SU-DHL-6 (cell line): ENCODE measurements around the gene CFDP1.

Experiments
- H2AFZ ChIP-seq: fragments of 200-600 bp; sonication (generic); 2 replicates; pipeline ENCODE4 v1.6.1; 2014; ENCODE audit warnings: low read depth, mild to moderate bottlenecking, moderate library complexity, mixed read lengths, antibody characterized with exemption, low read length; ENCODE audit not compliant: severe bottlenecking
- H3F3A ChIP-seq: fragments of 200-600 bp; shearing (Covaris generic); 2 replicates; pipeline ENCODE4 v1.6.0; 2016; ENCODE audit warnings: antibody characterized with exemption, mild to moderate bottlenecking; ENCODE audit not compliant: insufficient read depth
- H3K27ac ChIP-seq: fragments of 200-600 bp; sonication (generic); 2 replicates; pipeline ENCODE4 v1.5.1; 2016; ENCODE audit warnings: low read depth, mild to moderate bottlenecking, low read length, moderate library complexity, mixed read lengths
- H3K27me3 ChIP-seq: fragments of 200-600 bp; sonication (generic), shearing (Covaris generic); 2 replicates; pipeline ENCODE4 v1.6.0; 2014; ENCODE audit warnings: mild to moderate bottlenecking, low read length
- H3K36me3 ChIP-seq: fragments of 200-600 bp; sonication (generic); 2 replicates; pipeline ENCODE4 v1.6.1; 2014; ENCODE audit warnings: mild to moderate bottlenecking, low read length, mixed read lengths
- H3K4me2 ChIP-seq: fragments of 300-600, 200-600 bp; shearing (Covaris generic), sonication (generic); 2 replicates; pipeline ENCODE4 v1.6.0; 2014; ENCODE audit warnings: low read length, low read depth, mild to moderate bottlenecking; ENCODE audit not compliant: poor library complexity, severe bottlenecking
- H3K4me3 ChIP-seq: fragments of 200-600 bp; sonication (generic); 2 replicates; pipeline ENCODE4 v1.5.1; 2014; ENCODE audit warnings: antibody characterized with exemption, low read length, mild to moderate bottlenecking, mixed read lengths; ENCODE audit not compliant: insufficient read depth, poor library complexity, severe bottlenecking
- H3K79me2 ChIP-seq: fragments of 200-600 bp; sonication (generic); 2 replicates; pipeline ENCODE4 v1.6.1; 2014; ENCODE audit warnings: mild to moderate bottlenecking, low read length, moderate library complexity; ENCODE audit not compliant: insufficient read depth
- H3K9ac ChIP-seq: fragments of 200-600 bp; sonication (generic); 2 replicates; pipeline ENCODE4 v1.7.0; 2014; ENCODE audit warnings: mild to moderate bottlenecking, low read length
- H3K9me2 ChIP-seq: fragments of 200-600 bp; sonication (generic); replicated peaks from 2 replicates; pipeline ENCODE4 v1.6.1; 2014; ENCODE audit warnings: low read length; ENCODE audit not compliant: insufficient read depth
- H3K9me3 ChIP-seq: fragments of 200-600 bp; sonication (generic); 2 replicates; pipeline ENCODE4 v1.6.1; 2014; ENCODE audit warnings: low read length, mixed read lengths; ENCODE audit not compliant: insufficient read depth
- H4K20me1 ChIP-seq: fragments of 200-600 bp; sonication (generic); 2 replicates; pipeline ENCODE4 v1.6.1; 2014; ENCODE audit warnings: low read depth, mild to moderate bottlenecking, antibody characterized with exemption, low read length, moderate library complexity, mixed read lengths
- EZH2phosphoT487 ChIP-seq: fragments of 200-600 bp; sonication (generic), shearing (Covaris generic); conservative IDR thresholded peaks from 2 replicates; pipeline ENCODE4 v1.6.1; 2018; ENCODE audit warnings: mild to moderate bottlenecking, antibody characterized with exemption, low read length, moderate library complexity, mixed read lengths
- TF ChIP-seq, protein P1 (sequence below): fragments of 200-600 bp; sonication (generic); IDR thresholded peaks from one replicate; pipeline ENCODE4 v1.5.1; 2017; ENCODE audit warnings: antibody characterized with exemption, mild to moderate bottlenecking, low read length, moderate library complexity; ENCODE audit not compliant: insufficient read depth, poor library complexity, severe bottlenecking

Gene CFDP1

DNA sequence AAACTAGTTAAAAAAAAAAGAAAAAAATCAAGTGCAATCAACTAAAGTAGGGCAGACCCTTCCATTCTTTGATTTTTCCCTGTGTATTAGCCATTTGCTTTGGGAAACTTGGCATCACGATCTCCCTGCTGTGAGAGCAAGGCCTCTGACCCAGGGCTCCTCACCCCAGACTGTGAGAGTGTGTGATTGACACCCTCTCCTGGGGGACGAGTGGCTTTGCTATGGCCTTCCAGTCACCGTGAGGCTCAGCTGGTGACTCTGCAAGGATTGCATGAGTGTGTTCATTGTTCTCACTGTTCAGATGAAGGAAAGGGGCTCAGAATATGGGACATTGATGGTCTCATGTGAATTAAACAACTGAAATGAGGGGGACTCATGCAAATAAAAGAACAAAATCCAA lies 112.9 kb downstream of the CFDP1 start:
- no peak overlapping the region for H3K9ac ChIP-seq
- H3K36me3 ChIP-seq, result no peaks in the 10 kb centered on the region
- no peak overlapping the region for H2AFZ ChIP-seq
- no peak overlapping the region for H3K4me2 ChIP-seq
- H3K9me3 ChIP-seq, result no peaks in the 10 kb centered on the region
- no peaks in the 10 kb centered on the region for H3K9me2 ChIP-seq
- TF ChIP-seq, protein P1, sequence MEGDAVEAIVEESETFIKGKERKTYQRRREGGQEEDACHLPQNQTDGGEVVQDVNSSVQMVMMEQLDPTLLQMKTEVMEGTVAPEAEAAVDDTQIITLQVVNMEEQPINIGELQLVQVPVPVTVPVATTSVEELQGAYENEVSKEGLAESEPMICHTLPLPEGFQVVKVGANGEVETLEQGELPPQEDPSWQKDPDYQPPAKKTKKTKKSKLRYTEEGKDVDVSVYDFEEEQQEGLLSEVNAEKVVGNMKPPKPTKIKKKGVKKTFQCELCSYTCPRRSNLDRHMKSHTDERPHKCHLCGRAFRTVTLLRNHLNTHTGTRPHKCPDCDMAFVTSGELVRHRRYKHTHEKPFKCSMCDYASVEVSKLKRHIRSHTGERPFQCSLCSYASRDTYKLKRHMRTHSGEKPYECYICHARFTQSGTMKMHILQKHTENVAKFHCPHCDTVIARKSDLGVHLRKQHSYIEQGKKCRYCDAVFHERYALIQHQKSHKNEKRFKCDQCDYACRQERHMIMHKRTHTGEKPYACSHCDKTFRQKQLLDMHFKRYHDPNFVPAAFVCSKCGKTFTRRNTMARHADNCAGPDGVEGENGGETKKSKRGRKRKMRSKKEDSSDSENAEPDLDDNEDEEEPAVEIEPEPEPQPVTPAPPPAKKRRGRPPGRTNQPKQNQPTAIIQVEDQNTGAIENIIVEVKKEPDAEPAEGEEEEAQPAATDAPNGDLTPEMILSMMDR, result no peak
- no peak for TF ChIP-seq EZH2phosphoT487
- no peaks in the 10 kb centered on the region for H3K79me2 ChIP-seq
- no peak overlapping the region for H3K4me3 ChIP-seq
- no peaks in the 10 kb centered on the region for H3F3A ChIP-seq
- no peak overlapping the region for H3K27ac ChIP-seq
- H3K27me3 ChIP-seq, result no peaks in the 10 kb centered on the region
- H4K20me1 ChIP-seq, result no peaks in the 10 kb centered on the region; the same call in 1 of the 2 replicates

DNA sequence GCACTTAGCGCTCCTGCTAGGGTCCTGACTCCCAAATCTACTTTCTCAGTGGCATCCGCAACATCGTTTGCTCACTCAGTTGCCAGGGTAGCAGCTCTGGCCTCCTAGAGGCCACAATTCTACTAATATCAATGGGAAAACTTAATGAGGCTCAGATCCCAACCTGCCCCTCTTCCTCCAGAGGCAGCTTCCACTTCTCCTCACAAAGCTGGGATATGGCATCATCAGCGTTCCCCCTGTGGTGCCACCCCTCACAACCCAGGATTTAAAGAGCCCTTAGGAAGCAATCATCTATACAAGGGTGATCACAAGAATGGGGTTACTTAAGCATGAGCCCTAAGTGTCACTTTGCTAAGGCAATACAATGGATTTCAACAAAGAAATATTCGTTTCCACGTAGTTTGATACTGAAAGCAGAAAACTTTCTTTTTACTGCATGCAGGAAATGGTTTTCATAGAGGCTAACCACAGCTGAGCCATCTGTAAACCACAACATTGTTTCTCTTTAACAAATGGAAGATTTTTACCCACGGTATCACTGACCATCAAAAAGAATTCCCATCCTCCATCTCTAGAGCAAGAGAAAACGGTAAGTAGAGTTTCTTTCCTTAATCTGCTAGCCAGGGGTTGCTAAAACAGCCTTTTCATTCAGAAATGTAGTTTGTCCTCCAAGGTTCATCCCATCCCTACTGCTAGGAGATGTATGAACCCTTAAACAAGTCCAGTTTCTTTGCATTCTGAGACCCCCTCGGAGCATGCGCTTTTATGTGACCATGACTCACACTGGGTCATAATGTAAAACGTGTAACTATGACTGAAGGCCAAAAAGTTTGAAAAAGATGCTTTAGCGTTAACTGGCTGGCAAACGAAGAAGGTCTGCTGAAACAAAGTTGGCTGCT lies 113.5 kb downstream of the CFDP1 start:
- H3F3A ChIP-seq, result no peaks in the 10 kb centered on the region
- TF ChIP-seq, protein P1, result no peak
- no peak for TF ChIP-seq EZH2phosphoT487
- H3K4me3 ChIP-seq, result no peak overlapping the region
- H3K36me3 ChIP-seq, result no peaks in the 10 kb centered on the region
- H2AFZ ChIP-seq, result no peak overlapping the region
- H3K9me3 ChIP-seq, result no peaks in the 10 kb centered on the region
- H3K79me2 ChIP-seq, result no peaks in the 10 kb centered on the region
- H3K9me2 ChIP-seq, result no peaks in the 10 kb centered on the region
- H3K27me3 ChIP-seq, result no peaks in the 10 kb centered on the region
- no peaks in the 10 kb centered on the region; the same call in 1 of the 2 replicates for H4K20me1 ChIP-seq
- H3K9ac ChIP-seq, result no peak overlapping the region
- H3K27ac ChIP-seq, result no peak overlapping the region
- no peak overlapping the region for H3K4me2 ChIP-seq

DNA sequence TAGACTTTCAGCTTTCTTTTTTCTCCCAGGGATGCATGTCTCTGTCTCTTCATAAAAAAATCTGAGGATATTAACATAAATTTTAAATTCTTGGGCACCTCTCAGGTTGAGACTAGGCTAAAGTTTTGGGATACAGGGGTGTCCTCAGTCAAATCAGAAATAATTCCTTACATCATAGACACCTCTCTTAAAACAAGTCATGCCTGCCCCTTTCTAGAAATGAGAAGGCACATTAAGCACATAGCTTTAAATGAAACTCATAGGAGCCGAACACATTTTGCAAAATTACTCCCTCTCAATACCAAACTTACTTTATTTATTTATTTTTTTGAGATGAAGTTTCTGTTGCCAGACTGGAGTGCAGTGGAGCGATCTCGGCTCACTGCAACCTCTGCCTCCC lies 114.6 kb downstream of the CFDP1 start:
- Histone ChIP-seq H3K4me3 (no peak overlapping the region), H2AFZ (no peak overlapping the region), H3K9ac (no peak overlapping the region), H3F3A (no peaks in the 10 kb centered on the region), H4K20me1 (no peaks in the 10 kb centered on the region; the same call in 1 of the 2 replicates), H3K27ac (no peak overlapping the region), H3K79me2 (no peaks in the 10 kb centered on the region), H3K27me3 (no peaks in the 10 kb centered on the region), H3K9me3 (no peaks in the 10 kb centered on the region), H3K4me2 (no peak overlapping the region), H3K36me3 (no peaks in the 10 kb centered on the region), H3K9me2 (no peaks in the 10 kb centered on the region)
- no peak for TF ChIP-seq EZH2phosphoT487
- TF ChIP-seq, protein P1, result no peak
